GM23338 (cell line): ENCODE measurements around the gene TP53BP1. TPM values are rescaled to one million over a fixed set of nuclear protein-coding genes. Genes with fewer than 3 reads are reported as not detected.

Experiments used
- ATAC-seq: fragments of 200-7000 bp; cut with Tn5 transposase; 3 replicates; pipeline ENCODE4 v1.9.1; 2020
- DNase-seq: peaks from one replicate; pipeline ENCODE4 v3.0.0-alpha.2; 2015; ENCODE audit warnings: low spot score
- H2AFZ ChIP-seq: fragments of 200-600 bp; sonication (generic); 2 replicates; pipeline ENCODE4 v1.8.0; 2016; ENCODE audit warnings: antibody characterized with exemption, mild to moderate bottlenecking, moderate library complexity
- H3F3A ChIP-seq: fragments of 200-600 bp; sonication (generic); replicated peaks from 2 replicates; pipeline ENCODE4 v1.8.0; 2017; ENCODE audit warnings: antibody characterized with exemption, mixed run types, low read depth
- H3K27ac ChIP-seq: fragments of 200-600 bp; sonication (generic); 2 replicates; pipeline ENCODE4 v1.6.1; 2016; ENCODE audit warnings: low read depth
- H3K27me3 ChIP-seq: fragments of 200-600 bp; sonication (generic); 2 replicates; pipeline ENCODE4 v1.8.0; 2016; ENCODE audit warnings: mild to moderate bottlenecking, mixed run types, moderate library complexity; ENCODE audit not compliant: insufficient read depth
- H3K36me3 ChIP-seq: fragments of 200-600 bp; sonication (generic); 2 replicates; pipeline ENCODE4 v1.8.0; 2016; ENCODE audit warnings: mild to moderate bottlenecking; ENCODE audit not compliant: insufficient read depth
- H3K4me1 ChIP-seq: fragments of 200-600 bp; sonication (generic); 2 replicates; pipeline ENCODE4 v1.8.0; 2016; ENCODE audit warnings: mild to moderate bottlenecking, moderate library complexity; ENCODE audit not compliant: insufficient read depth
- H3K4me2 ChIP-seq: fragments of 200-600 bp; sonication (generic); 2 replicates; pipeline ENCODE4 v1.7.1; 2017; ENCODE audit warnings: mixed run types
- H3K4me3 ChIP-seq: fragments of 200-600 bp; sonication (generic); 2 replicates; pipeline ENCODE4 v1.6.1; 2016; ENCODE audit warnings: mixed run types
- H3K79me2 ChIP-seq: fragments of 200-600 bp; sonication (generic); replicated peaks from 2 replicates; pipeline ENCODE4 v1.8.0; 2017; ENCODE audit warnings: mild to moderate bottlenecking; ENCODE audit not compliant: insufficient read depth
- H3K9me2 ChIP-seq: fragments of 200-600 bp; sonication (generic); 2 replicates; pipeline ENCODE4 v1.8.0; 2017; ENCODE audit not compliant: insufficient read depth
- H4K20me1 ChIP-seq: fragments of 200-600 bp; sonication (generic); replicated peaks from 2 replicates; pipeline ENCODE4 v1.8.0; 2017; ENCODE audit warnings: mild to moderate bottlenecking; ENCODE audit not compliant: insufficient read depth
- H3K27ac Mint-ChIP-seq: 2 replicates; pipeline ENCODE4 v1.8.0; 2020; ENCODE audit warnings: inconsistent platforms, mild to moderate bottlenecking, moderate library complexity, mixed read lengths
- H3K27me3 Mint-ChIP-seq: 3 replicates; pipeline ENCODE4 v1.8.0; 2022; ENCODE audit warnings: low read depth, mild to moderate bottlenecking, moderate library complexity, mixed read lengths, inconsistent platforms; ENCODE audit not compliant: insufficient read depth, poor library complexity
- H3K36me3 Mint-ChIP-seq: 3 replicates; pipeline ENCODE4 v1.8.0; 2021; ENCODE audit warnings: low read depth, mild to moderate bottlenecking, inconsistent platforms, moderate library complexity, mixed read lengths
- H3K4me1 Mint-ChIP-seq: 3 replicates; pipeline ENCODE4 v1.8.0; 2020; ENCODE audit warnings: mild to moderate bottlenecking, inconsistent platforms, mixed read lengths
- H3K4me3 Mint-ChIP-seq: 3 replicates; pipeline ENCODE4 v1.8.0; 2021; ENCODE audit warnings: moderate library complexity, mild to moderate bottlenecking, inconsistent platforms, mixed read lengths
- H3K9me3 Mint-ChIP-seq: 3 replicates; pipeline ENCODE4 v1.8.0; 2020; ENCODE audit warnings: moderate library complexity, mild to moderate bottlenecking, inconsistent platforms, mixed read lengths
- CREB1 ChIP-seq: fragments of 250-450 bp; sonication (Bioruptor Pico); IDR thresholded peaks from 2 replicates; pipeline ENCODE4 v1.5.0; 2020; ENCODE audit warnings: low read depth, mild to moderate bottlenecking, moderate library complexity
- CTCF ChIP-seq, 2 experiments: fragments of 200-600 bp in 1 of 2; sonication (generic) in 1 of 2; conservative IDR thresholded peaks; 2 replicates each; pipeline versions ENCODE4 v1.5.1 to v1.6.1; 2016 to 2017; ENCODE audit warnings: antibody characterized with exemption in 2 of 2, low read depth in 2 of 2, mild to moderate bottlenecking in 2 of 2, moderate library complexity in 1 of 2
- ETS1 ChIP-seq: IDR thresholded peaks from 2 replicates; pipeline ENCODE4 v1.6.1; 2016; ENCODE audit warnings: antibody characterized with exemption
- EZH2 ChIP-seq: fragments of 200-600 bp; sonication (generic); IDR thresholded peaks from one replicate; pipeline ENCODE4 v1.8.0; 2017; ENCODE audit warnings: antibody characterized with exemption, mild to moderate bottlenecking, low read depth; ENCODE audit not compliant: unreplicated experiment
- EZH2phosphoT487 ChIP-seq: fragments of 200-600 bp; sonication (generic); IDR thresholded peaks from one replicate; pipeline ENCODE4 v1.8.1; 2018; ENCODE audit warnings: antibody characterized with exemption; ENCODE audit not compliant: unreplicated experiment
- JUNB ChIP-seq: IDR thresholded peaks from one replicate; pipeline ENCODE4 v1.6.1; 2016; ENCODE audit warnings: antibody characterized with exemption; ENCODE audit not compliant: unreplicated experiment
- NANOG ChIP-seq: IDR thresholded peaks from 2 replicates; pipeline ENCODE4 v1.6.1; 2016; ENCODE audit warnings: antibody characterized with exemption, borderline replicate concordance
- POLR2AphosphoS5 ChIP-seq: IDR thresholded peaks from 2 replicates; pipeline ENCODE4 v1.6.1; 2016; ENCODE audit warnings: antibody characterized with exemption, low read depth
- REST ChIP-seq: IDR thresholded peaks from one replicate; pipeline ENCODE4 v1.6.1; 2018; ENCODE audit warnings: antibody characterized with exemption; ENCODE audit not compliant: unreplicated experiment
- STAT1 ChIP-seq: IDR thresholded peaks from one replicate; pipeline ENCODE4 v1.6.1; 2016; ENCODE audit warnings: antibody characterized with exemption; ENCODE audit not compliant: unreplicated experiment
- ZNF114 ChIP-seq: fragments of 250-450 bp; sonication (Bioruptor Pico); IDR thresholded peaks from 2 replicates; pipeline ENCODE4 v1.5.0; 2020; ENCODE audit warnings: mild to moderate bottlenecking, moderate library complexity
- ZNF331 ChIP-seq: fragments of 250-450 bp; sonication (Bioruptor Pico); IDR thresholded peaks from 2 replicates; pipeline ENCODE4 v1.5.0; 2020; ENCODE audit warnings: low read depth, mild to moderate bottlenecking, moderate library complexity
- ZNF462 ChIP-seq: fragments of 250-450 bp; sonication (Bioruptor Pico); IDR thresholded peaks from 2 replicates; pipeline ENCODE4 v1.5.0; 2020; ENCODE audit warnings: mild to moderate bottlenecking, moderate library complexity
- polyA plus RNA-seq: library from polyadenylated mRNA; unstranded; fragments of >200 nt; fragmentation: Nextera tagmentation; extraction: Ambion mirVana; gene quantifications from 2 replicates; pipeline ENCODE4 v1.2.1, GENCODE V29; 2016
- total RNA-seq: library from RNA; depleted of rRNA; stranded (reverse); fragments of >200 nt; shearing (Covaris generic); gene quantifications from 2 replicates; pipeline ENCODE4 v1.2.3, GENCODE V29; 2014

Gene TP53BP1
- total and polyA plus RNA-seq, 2 experiments from 2014 or later = 17.7 to 81.3 TPM

- H3K27ac Mint-ChIP-seq = no peak overlapping the region
- Histone ChIP-seq H2AFZ (no peak overlapping the region), H3K4me3 (no peak overlapping the region), H3K27ac (no peak overlapping the region), H3K9me2 (no peaks in the 10 kb centered on the region), H3F3A (no peaks in the 10 kb centered on the region), H4K20me1 (no peaks in the 10 kb centered on the region), H3K4me1 (peaks cover 4% of the 10 kb centered on the region; the same call in 1 of the 2 replicates), H3K36me3 (no peaks in the 10 kb centered on the region), H3K79me2 (no peaks in the 10 kb centered on the region), H3K4me2 (no peak overlapping the region), H3K27me3 (no peaks in the 10 kb centered on the region)
- H3K27me3 Mint-ChIP-seq = peaks cover 14% of the 10 kb centered on the region
- H3K4me3 Mint-ChIP-seq = no peak overlapping the region
- DNase-seq (no peak), ATAC-seq (no peak)
- H3K4me1 Mint-ChIP-seq = peaks cover 23% of the 10 kb centered on the region
- H3K9me3 Mint-ChIP-seq = peaks cover 18% of the 10 kb centered on the region
- TF ChIP-seq REST = no peak
- no peak for TF ChIP-seq ZNF114 (CRISPR knock-in tag)
- TF ChIP-seq POLR2AphosphoS5 = no peak
- no peak for TF ChIP-seq ZNF331
- TF ChIP-seq ETS1 = no peak
- no peak for TF ChIP-seq CTCF (conservative IDR thresholded peaks at IDR 0.05; ENCODE audit: low read depth in 2 of 2)
- no peak for TF ChIP-seq ZNF462 (CRISPR knock-in tag)
- TF ChIP-seq EZH2phosphoT487 = no peak
- TF ChIP-seq JUNB = no peak
- no peak for TF ChIP-seq NANOG
- TF ChIP-seq EZH2 = no peak
- TF ChIP-seq STAT1 = no peak
- TF ChIP-seq CREB1 = no peak
- peaks cover 42% of the 10 kb centered on the region for H3K36me3 Mint-ChIP-seq
Observed at GRCh38 chr15:43526261-43526930, 33.4 kb upstream of the TP53BP1 start.
